Measurements from ENCODE around the gene IL1R2.
"Not testable (repeated sequence)": the region's sequence is repeated elsewhere in the genome, so short reads cannot be mapped to it uniquely, and the experiment has no call there.

DNA sequence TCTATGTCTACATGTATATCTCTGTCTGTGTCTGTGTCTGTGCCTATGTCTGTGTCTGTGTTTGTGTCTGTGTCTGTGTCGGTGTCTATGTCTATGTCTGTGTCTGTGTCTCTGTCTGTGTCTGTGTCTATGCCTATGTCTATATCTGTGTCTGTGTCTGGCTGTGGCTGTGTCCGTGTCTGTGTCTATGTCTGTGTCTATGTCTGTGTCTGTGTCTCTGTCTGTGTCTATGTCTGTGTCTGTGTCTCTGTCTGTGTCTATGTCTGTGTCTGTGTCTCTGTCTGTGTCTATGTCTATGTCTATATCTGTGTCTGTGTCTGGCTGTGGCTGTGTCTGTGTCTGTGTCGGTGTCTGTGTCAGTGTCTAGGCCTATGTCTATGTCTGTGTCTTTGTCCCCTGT lies 11.1 kb downstream of the IL1R2 start:
- not testable (repeated sequence) for TF ChIP-seq EZH2 (IDR thresholded peaks at IDR 0.05); POLR2AphosphoS5 (IDR thresholded peaks at IDR 0.05; ENCODE audit: borderline replicate concordance, low read depth, low read length)
